Type B pancreatic cell (in vitro differentiated cells): Measurements from ENCODE around the gene HEATR5A. TPM values are rescaled to one million over a fixed set of nuclear protein-coding genes. Genes with fewer than 3 reads are reported as not detected.
"Not testable (repeated sequence)": the region's sequence is repeated elsewhere in the genome, so short reads cannot be mapped to it uniquely, and the experiment has no call there.

Experiments used
- DNase-seq: peaks from one replicate; pipeline ENCODE4 v3.0.0; 2021; ENCODE audit warnings: mixed read lengths; ENCODE audit not compliant: unreplicated experiment; ENCODE audit errors: extremely low spot score
- H3K27ac Mint-ChIP-seq: 2 replicates; pipeline ENCODE4 v1.8.0; 2021; ENCODE audit warnings: mild to moderate bottlenecking, mixed read lengths
- H3K27me3 Mint-ChIP-seq: 2 replicates; pipeline ENCODE4 v1.8.0; 2021; ENCODE audit warnings: mixed read lengths
- H3K36me3 Mint-ChIP-seq: 2 replicates; pipeline ENCODE4 v1.8.0; 2021; ENCODE audit warnings: mixed read lengths
- H3K4me1 Mint-ChIP-seq: one replicate; pipeline ENCODE4 v1.8.0; 2021; ENCODE audit warnings: mixed read lengths; ENCODE audit not compliant: unreplicated experiment
- H3K4me3 Mint-ChIP-seq: 2 replicates; pipeline ENCODE4 v1.8.0; 2021; ENCODE audit warnings: mild to moderate bottlenecking, mixed read lengths
- H3K9me3 Mint-ChIP-seq: 2 replicates; pipeline ENCODE4 v1.8.0; 2021; ENCODE audit warnings: mixed read lengths
- CTCF ChIP-seq: fragments of 200-600 bp; sonication (generic); conservative IDR thresholded peaks from 2 replicates; pipeline ENCODE4 v1.5.0; 2021; ENCODE audit warnings: antibody characterized with exemption, mild to moderate bottlenecking
- total RNA-seq: library from RNA; stranded (reverse); gene quantifications from 2 replicates; pipeline ENCODE4 v1.2.1, GENCODE V29; 2021; ENCODE audit warnings: low replicate concordance

The HEATR5A gene
- total RNA-seq, 1 donor from 2014 or later, result 26.3 TPM

- Mint-ChIP-seq H3K27me3 (no peaks in the 10 kb centered on the region), H3K27ac (no peak overlapping the region), H3K36me3 (no peaks in the 10 kb centered on the region), H3K4me3 (no peak overlapping the region), H3K9me3 (no peaks in the 10 kb centered on the region), H3K4me1 (peaks cover 17% of the 10 kb centered on the region)
- DNase-seq, result no peak
- TF ChIP-seq CTCF, result no peak
Observed at GRCh38 chr14:31258427-31259039, 161.8 kb downstream of the HEATR5A start.

GRCh38 chr14:31257554-31258426 lies 162.6 kb downstream of the HEATR5A start:
- not testable (repeated sequence) for H3K27me3 Mint-ChIP-seq, H3K9me3 Mint-ChIP-seq, DNase-seq, H3K27ac Mint-ChIP-seq, H3K4me3 Mint-ChIP-seq, H3K36me3 Mint-ChIP-seq
- H3K4me1 Mint-ChIP-seq, result peaks cover 17% of the 10 kb centered on the region

GRCh38 chr14:31257244-31257553 lies 163.2 kb downstream of the HEATR5A start:
- Mint-ChIP-seq H3K4me1 (peaks cover 11% of the 10 kb centered on the region), H3K27ac (no peak overlapping the region), H3K27me3 (no peaks in the 10 kb centered on the region), H3K4me3 (no peak overlapping the region), H3K9me3 (no peaks in the 10 kb centered on the region), H3K36me3 (no peaks in the 10 kb centered on the region)
- no peak for TF ChIP-seq CTCF
- no peak for DNase-seq

- no peaks in the 10 kb centered on the region for H3K9me3 Mint-ChIP-seq
- H3K36me3 Mint-ChIP-seq, result no peaks in the 10 kb centered on the region
- no peak overlapping the region for H3K27ac Mint-ChIP-seq
- DNase-seq, result no peak
- H3K27me3 Mint-ChIP-seq, result no peaks in the 10 kb centered on the region
- H3K4me3 Mint-ChIP-seq, result no peak overlapping the region
- peaks cover 6% of the 10 kb centered on the region for H3K4me1 Mint-ChIP-seq
- TF ChIP-seq CTCF, result no peak
Observed at GRCh38 chr14:31256534-31257243, 163.7 kb downstream of the HEATR5A start.

- H3K27ac Mint-ChIP-seq, H3K36me3 Mint-ChIP-seq, DNase-seq, H3K9me3 Mint-ChIP-seq, H3K4me3 Mint-ChIP-seq, H3K27me3 Mint-ChIP-seq, H3K4me1 Mint-ChIP-seq: not testable (repeated sequence)
Observed at GRCh38 chr14:31255918-31256317, 164.4 kb downstream of the HEATR5A start.

- Mint-ChIP-seq H3K27ac (no peak overlapping the region), H3K9me3 (no peaks in the 10 kb centered on the region), H3K36me3 (no peaks in the 10 kb centered on the region), H3K27me3 (no peaks in the 10 kb centered on the region), H3K4me3 (no peak overlapping the region), H3K4me1 (no peaks in the 10 kb centered on the region)
- TF ChIP-seq CTCF, result no peak
- DNase-seq, result no peak
Observed at GRCh38 chr14:31255286-31255685, 165.1 kb downstream of the HEATR5A start.
